SU-DHL-6 (cell line): ENCODE data around the gene TMEM163.

Experiments used
- EZH2phosphoT487 ChIP-seq: fragments of 200-600 bp; sonication (generic), shearing (Covaris generic); conservative IDR thresholded peaks from 2 replicates; pipeline ENCODE4 v1.6.1; 2018; ENCODE audit warnings: mild to moderate bottlenecking, antibody characterized with exemption, low read length, moderate library complexity, mixed read lengths
- TF ChIP-seq, protein P1 (sequence below): fragments of 200-600 bp; sonication (generic); IDR thresholded peaks from one replicate; pipeline ENCODE4 v1.5.1; 2017; ENCODE audit warnings: antibody characterized with exemption, mild to moderate bottlenecking, low read length, moderate library complexity; ENCODE audit not compliant: insufficient read depth, poor library complexity, severe bottlenecking

DNA sequence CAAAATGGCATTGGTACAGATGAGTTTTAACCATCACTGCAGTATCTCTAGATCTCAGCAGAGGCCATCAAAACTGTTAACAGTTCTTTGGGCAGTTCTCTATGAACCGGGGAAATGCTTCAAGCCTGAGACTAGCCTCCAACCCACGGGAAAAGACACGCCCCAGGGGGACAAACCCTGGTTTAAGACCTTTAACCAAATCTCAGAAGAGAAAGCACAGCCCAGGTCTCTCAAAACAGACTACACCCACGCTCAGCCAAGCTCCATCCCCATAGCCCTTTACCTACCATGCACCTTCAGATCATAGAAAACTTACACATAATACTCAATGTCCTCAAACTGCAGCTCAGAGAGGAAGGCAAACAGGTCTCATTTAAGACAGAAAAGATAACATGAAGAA is 78.3 kb downstream of the TMEM163 start:
- TF ChIP-seq, protein P1, sequence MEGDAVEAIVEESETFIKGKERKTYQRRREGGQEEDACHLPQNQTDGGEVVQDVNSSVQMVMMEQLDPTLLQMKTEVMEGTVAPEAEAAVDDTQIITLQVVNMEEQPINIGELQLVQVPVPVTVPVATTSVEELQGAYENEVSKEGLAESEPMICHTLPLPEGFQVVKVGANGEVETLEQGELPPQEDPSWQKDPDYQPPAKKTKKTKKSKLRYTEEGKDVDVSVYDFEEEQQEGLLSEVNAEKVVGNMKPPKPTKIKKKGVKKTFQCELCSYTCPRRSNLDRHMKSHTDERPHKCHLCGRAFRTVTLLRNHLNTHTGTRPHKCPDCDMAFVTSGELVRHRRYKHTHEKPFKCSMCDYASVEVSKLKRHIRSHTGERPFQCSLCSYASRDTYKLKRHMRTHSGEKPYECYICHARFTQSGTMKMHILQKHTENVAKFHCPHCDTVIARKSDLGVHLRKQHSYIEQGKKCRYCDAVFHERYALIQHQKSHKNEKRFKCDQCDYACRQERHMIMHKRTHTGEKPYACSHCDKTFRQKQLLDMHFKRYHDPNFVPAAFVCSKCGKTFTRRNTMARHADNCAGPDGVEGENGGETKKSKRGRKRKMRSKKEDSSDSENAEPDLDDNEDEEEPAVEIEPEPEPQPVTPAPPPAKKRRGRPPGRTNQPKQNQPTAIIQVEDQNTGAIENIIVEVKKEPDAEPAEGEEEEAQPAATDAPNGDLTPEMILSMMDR = no peak
- TF ChIP-seq EZH2phosphoT487 = no peak
